Ishikawa (cell line): ENCODE data around the gene TRAK1.

Source experiments
- EGR1 ChIP-seq: IDR thresholded peaks from 2 replicates; pipeline ENCODE4 v1.6.1; 2012
- EP300 ChIP-seq: IDR thresholded peaks from 2 replicates; pipeline ENCODE4 v1.6.1; 2012; ENCODE audit warnings: borderline replicate concordance
- TAF1 ChIP-seq: IDR thresholded peaks from 2 replicates; pipeline ENCODE4 v1.6.1; 2012; ENCODE audit warnings: low read depth, mild to moderate bottlenecking
- TCF12 ChIP-seq: IDR thresholded peaks from 2 replicates; pipeline ENCODE4 v1.6.1; 2012; ENCODE audit warnings: low read depth
- YY1 ChIP-seq: IDR thresholded peaks from 2 replicates; pipeline ENCODE4 v1.6.1; 2012; ENCODE audit warnings: low read depth
- TF ChIP-seq, protein P1 (sequence below): IDR thresholded peaks from 2 replicates; pipeline ENCODE4 v1.6.1; 2012

- TF ChIP-seq EP300, result no peak
- no peak for TF ChIP-seq TCF12
- TF ChIP-seq, protein P1, sequence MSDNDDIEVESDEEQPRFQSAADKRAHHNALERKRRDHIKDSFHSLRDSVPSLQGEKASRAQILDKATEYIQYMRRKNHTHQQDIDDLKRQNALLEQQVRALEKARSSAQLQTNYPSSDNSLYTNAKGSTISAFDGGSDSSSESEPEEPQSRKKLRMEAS, result no peak
- TF ChIP-seq EGR1, result no peak
- TF ChIP-seq TAF1, result no peak
- no peak for TF ChIP-seq YY1
Measured at GRCh38 chr3:42081838-42082473, 9.2 kb upstream of the TRAK1 start.
